ENCODE results near the gene TROAP.
"Not testable (repeated sequence)": the region's sequence is repeated elsewhere in the genome, so short reads cannot be mapped to it uniquely, and the experiment has no call there.

TROAP gene

DNA sequence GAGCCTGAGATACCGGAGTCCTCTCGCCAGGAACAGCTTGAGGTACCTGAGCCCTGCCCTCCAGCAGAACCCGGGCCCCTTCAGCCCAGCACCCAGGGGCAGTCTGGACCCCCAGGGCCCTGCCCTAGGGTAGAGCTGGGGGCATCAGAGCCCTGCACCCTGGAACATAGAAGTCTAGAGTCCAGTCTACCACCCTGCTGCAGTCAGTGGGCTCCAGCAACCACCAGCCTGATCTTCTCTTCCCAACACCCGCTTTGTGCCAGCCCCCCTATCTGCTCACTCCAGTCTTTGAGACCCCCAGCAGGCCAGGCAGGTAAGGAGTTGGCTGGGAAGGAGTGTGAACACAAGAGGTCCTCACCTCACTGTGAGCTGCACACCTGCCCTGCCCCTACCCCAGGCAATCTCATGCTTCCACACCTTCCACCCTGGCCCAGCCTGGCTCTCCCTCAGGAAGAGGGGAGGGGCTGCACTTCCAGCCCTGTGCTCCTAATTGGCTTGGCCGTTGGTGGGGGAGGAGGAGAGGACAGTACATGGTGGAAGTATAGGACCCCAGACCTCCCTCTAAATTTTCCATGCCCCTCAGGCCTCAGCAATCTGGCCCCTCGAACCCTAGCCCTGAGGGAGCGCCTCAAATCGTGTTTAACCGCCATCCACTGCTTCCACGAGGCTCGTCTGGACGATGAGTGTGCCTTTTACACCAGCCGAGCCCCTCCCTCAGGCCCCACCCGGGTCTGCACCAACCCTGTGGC lies 7.8 kb downstream of the TROAP start:
- DNase-seq, result no peak

DNA sequence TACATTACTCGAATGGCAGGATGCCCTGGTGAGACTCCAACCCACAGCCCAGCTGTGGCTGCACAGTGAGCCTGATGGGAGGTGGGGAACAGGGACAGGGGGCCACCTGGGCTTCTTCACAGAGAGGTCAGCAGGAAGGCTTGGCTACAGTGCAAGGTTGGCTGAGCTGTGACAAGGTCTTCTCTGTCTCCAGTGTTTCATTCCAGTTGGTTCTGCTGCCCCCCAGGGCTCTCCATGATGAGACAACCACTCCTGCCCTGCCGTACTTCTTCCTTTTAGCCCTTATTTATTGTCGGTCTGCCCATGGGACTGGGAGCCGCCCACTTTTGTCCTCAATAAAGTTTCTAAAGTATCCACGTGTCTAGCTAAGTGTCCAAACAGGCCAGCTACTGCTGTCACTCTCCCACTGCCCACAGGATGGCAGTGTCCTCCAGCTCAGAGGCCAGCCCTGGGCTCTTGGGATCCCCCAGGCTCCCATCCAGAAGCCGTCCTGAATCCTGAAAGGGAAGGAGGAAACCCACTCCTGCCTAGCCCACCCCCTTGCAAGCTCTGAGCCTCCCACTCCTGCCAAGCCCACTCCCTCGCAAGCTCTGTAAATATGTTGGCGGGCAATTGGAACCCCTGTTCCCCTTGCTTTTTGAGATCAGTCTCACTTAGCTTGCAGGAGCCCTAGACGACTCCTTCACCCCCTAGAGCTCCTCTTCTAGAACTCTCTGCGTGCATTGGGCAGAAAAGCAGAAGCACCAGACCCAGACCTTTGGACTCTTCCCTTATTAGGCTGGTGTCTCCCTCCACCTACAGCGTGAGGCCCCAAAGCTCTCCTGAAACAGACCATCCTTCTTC lies 8.5 kb downstream of the TROAP start:
- DNase-seq, result no peak

DNA sequence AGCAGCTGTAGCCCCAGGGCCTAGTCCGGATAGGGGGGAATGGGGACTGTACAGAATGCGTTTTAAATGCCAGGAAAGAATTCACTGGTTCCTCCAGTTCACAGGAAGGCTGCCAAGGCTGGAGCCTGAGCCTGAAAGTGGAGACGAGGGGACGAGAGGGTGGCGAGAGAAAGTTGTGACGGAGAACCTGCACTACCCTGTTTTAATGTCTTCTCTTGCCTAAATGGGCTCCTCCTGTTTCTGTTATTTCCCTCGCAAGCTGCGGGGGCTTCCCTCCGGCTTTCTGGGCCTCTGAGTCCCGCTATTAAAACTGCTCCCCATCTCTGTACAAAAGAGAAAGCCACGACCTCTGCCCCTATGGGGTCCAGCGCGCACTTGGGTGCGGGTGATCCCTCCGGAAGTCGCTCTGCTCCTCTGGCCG lies 9.4 kb downstream of the TROAP start:
- no peak for DNase-seq

DNA sequence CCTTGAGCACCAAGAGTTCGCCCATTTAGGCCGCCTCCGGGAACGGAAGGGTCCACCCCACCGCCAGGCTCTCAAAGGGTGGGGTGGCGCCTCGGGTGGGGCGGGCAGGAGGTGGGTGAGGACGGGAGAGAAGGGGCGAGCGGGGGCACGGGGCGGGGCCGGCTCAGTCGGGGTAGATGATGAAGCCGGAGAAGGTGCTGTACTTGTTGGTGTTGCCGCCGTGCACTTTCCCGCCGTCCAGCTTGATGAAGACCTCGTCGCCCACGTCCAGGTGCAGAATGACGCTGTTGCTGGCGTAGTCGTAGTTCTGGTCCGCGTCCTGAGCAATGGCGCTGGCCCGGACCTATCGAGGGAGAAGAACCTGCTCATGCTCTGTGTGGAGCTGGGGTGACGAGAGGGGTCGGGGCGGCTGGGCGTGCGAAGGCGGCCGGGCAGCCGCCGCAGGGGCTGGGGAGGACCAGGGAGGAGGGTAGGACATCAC lies 9.9 kb downstream of the TROAP start:
- no peak for DNase-seq

DNA sequence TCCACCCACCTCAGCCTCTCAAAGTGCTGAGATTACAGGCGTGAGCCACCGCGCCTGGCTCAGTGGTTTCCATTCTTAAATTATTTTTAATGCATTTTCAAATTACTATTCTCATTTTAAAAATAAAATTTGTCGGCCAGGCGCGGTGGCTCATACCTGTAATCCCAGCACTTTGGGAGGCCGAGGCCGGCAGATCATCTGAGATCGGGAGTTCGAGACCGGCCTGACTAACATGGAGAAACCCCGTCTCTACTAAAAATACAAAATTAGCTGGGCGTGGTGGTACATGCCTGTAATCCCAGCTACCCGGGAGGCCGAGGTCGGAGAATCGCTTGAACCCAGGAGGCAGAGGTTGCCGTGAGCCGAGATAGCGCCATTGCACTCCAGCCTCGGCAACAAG lies 10.7 kb downstream of the TROAP start:
- not testable (repeated sequence) for DNase-seq

- no peak for DNase-seq
Measured at GRCh38 chr12:49334226-49334625, 11.2 kb downstream of the TROAP start.

DNA sequence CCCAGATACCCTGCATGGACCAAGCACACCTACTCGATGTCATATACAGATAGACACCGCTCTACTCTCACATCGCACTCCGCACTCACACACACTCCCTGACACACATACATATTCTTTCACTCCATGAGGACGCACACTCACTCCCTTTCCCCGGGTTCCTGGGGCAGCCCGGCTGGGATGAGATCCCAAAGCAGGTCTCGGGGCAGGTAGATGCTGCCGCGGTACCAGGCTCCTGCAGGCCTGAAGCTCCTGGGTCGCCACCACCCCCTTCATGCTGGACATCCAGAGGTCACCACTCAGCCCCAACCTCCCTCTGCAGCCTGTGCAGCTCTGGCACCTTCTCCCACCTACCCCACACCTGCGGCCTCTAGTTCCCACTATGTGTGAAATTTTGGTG lies 11.6 kb downstream of the TROAP start:
- no peak for DNase-seq

DNA sequence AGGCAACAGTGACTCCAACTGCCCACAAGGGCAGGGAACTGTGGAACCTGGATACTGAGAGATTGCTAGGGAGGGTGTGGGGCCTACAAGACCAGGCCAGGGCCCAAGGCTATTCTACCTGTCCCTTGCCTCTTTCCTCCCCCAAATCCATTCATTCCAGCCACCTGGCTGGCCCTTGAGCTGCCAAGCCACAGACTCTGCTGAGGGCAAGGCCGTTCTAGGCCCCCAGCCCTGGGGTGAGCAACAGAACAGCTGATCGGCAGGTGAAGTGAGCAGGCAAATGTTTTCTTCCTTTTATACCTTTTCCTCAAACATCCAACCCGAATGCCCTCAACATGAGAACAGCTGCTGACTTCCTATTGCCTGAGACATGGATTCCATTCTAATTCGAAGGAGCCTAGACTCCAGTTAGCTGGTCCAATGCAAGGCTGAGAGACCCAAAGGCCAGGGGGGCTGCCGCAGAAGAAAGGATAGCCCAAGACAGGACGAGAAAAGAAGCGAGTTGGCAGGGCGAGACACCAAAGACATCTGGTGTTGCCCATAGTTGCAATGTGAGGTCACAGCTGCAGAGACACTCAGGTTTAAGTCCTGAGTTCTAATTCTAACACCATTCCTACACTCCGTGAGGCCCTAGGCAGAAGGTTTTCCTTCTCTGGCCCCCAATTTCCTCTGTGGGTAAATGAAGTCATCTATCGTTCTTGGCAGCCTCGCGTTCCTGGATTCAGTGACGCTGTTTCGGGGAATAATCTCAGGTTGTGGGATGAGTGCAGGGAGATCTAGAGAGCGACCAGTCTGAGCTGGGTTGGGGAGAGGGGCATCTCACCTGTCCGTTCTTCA lies 12.3 kb downstream of the TROAP start:
- DNase-seq, result no peak

GRCh38 chr12:49335955-49336644 lies 13.0 kb downstream of the TROAP start:
- DNase-seq, result no peak

GRCh38 chr12:49336645-49337584 lies 13.9 kb downstream of the TROAP start, which contains the start of gene C1QL4:
Gene C1QL4, minus strand, starts transcription at chr12:49337188. Its CDS starts 711 bp downstream, at chr12:49336477.
- peak; percentile 90 for DNase-seq

DNA sequence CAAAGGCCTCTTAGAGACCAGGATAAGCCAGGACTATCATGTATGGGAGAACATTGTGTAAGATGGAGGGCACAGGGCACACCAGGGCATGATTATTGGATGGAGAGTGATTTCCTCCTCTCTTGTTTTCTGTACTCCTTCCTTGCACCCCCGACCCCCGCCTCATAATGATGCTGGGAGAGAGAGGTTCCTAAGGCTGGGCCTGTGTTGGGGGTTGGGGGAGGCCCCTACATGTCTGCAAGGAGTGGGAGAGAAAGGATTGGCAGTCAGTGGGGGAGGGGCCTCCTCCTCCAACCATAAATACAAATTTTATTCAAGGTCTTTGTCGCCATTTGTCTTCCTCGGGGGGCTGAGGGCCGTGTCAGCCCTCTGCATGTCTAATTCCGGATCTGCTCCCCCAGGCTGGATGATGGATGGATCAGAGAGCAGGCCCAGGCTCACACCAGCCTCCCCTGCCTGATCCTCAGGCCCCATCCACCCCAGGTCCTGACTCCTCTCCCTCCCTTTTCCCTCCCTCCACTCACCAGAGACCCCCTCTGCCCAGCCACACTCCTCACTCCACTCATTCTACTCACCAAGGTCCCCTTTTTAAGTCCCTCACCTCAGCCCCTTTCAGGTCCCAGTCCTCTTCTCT lies 15.9 kb downstream of the TROAP start:
- no peak for DNase-seq

DNA sequence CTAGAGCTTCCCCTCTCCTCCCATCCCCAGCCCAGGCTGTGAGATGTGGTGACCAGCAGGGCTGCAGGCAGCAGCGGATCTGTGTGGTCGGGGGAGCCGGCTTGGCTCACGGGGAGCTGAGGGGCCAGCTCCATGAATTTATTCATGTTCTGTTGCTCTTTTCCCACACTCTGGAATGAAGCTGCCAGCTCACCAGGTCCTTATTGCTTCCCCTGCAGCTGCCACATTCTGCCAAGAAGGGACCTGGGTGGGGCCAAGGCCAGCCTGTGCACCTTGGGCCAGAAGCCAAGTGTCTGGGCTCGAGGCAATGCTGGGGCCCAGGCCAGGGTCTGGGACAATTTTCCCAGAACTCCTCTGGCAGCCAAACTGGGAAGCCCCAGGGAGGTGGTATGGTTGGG lies 16.4 kb downstream of the TROAP start:
- no peak for DNase-seq

- DNase-seq, result no peak
Measured at GRCh38 chr12:49340095-49340870, 17.2 kb downstream of the TROAP start.

GRCh38 chr12:49340971-49341776 lies 18.1 kb downstream of the TROAP start:
- no peak for DNase-seq

DNA sequence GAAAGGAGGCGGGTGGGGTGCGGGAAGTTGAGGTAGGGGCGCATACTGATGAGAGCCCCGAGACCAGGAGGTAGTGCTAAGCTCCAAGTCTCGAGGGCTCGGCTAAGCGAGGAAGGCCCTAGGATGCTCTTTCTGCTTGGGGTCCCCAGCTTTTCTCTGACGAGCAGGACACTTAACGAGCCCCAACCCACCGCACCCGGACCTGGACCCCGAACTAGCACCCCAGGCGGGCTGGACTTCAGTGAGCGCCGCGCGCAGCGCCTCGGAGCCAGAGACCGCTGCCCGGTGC lies 18.7 kb downstream of the TROAP start:
- DNase-seq, result no peak

GRCh38 chr12:49342066-49342913 lies 19.2 kb downstream of the TROAP start:
- DNase-seq, result peak; percentile 80

- DNase-seq, result no peak
Measured at GRCh38 chr12:49342914-49343731, 20.1 kb downstream of the TROAP start.
